ENCODE data around the gene RIN2.

- no peak for TF ChIP-seq CTCF (conservative IDR thresholded peaks at IDR 0.05; ENCODE audit: low read length)
- TF ChIP-seq EZH2phosphoT487 (IDR thresholded peaks at IDR 0.05; ENCODE audit: borderline replicate concordance) = no peak
Observed at GRCh38 chr20:19723051-19723450, 35.0 kb upstream of the RIN2 start.
